ENCODE results near the gene FBXL7.

The FBXL7 gene

GRCh38 chr5:15966066-15966640 is 466.2 kb downstream of the FBXL7 start:
- no peak for DNase-seq

DNA sequence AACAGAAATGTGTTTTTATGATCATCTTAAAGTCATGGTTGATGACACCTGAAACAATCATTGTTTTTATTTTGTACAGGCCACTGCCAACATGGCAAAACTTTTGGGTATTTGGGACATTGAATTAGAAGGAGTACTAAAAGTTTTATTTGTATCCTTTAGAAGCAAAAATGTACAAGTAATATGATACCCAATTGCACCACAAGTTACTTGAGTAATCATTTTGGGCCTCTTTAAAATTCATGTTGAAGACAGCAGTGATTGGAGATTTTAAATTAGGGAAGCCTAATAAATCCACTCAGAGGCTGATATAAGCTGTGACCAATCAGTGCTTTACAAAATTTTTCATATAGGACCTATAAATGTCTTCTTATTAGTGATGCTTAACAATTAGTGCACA is 466.7 kb downstream of the FBXL7 start:
- no peak for DNase-seq

- no peak for DNase-seq
Observed at GRCh38 chr5:15968993-15969392, 469.0 kb downstream of the FBXL7 start.

- DNase-seq: no peak
Observed at GRCh38 chr5:15977851-15978250, 477.9 kb downstream of the FBXL7 start.

- no peak for DNase-seq
Observed at GRCh38 chr5:15980835-15981234, 480.9 kb downstream of the FBXL7 start.

DNA sequence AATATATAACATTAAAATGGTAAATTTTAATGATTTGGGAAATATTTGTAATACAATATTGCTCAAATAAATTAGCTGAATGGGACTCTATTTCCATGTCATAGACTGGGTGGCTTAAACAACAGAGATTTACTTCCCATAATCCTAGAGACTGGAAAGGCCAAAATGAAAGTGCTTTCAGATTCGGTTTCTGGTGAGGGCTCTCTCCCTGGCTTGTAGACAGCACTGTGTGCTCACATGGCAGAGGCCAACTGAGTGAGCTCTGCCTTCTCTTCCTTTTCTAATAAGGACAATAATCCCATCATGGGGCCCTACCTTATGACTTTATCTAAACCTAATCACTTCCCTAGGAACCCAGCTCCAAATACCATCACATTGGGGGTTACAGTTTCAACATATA is 483.4 kb downstream of the FBXL7 start:
- DNase-seq: no peak

Measured in DMS53 (cell line).